ENCODE results near the gene SUMO4.

DNA sequence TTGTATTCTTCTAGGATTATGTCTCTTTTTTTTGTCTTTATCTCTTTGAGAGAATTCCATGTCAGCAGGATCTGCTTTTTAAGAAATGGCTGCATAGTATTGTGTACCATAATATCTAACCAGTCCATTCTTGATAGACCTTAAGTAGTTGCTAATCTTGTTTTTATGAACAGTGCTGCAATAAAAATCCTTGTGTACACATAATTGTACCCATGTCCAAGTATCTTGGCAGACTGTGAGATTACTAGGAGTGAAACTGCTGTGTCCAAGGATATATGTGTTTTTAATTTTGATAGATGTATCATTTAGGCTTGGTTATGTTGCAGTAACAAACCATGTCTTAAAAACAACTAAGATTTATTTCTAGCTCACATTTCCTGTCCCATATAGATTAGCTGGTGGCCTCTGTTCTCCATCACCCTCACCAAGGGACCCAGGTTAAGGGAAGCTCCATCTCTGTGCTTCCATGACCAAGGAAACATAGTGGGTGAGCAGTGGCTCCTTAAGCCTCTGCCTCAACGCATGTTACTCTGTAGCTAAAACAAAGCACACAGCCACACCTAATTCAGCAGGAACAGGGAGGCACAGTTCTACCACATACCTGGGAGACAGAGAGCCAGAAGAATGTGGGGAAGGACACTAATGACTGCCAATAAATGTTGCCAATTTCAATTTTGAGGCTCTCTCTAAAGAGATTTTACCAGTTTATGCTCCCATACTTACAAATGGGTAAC lies 12.1 kb upstream of the SUMO4 start:
- no peak for TF ChIP-seq EZH2 (IDR thresholded peaks at IDR 0.05)
- TF ChIP-seq, protein P1, sequence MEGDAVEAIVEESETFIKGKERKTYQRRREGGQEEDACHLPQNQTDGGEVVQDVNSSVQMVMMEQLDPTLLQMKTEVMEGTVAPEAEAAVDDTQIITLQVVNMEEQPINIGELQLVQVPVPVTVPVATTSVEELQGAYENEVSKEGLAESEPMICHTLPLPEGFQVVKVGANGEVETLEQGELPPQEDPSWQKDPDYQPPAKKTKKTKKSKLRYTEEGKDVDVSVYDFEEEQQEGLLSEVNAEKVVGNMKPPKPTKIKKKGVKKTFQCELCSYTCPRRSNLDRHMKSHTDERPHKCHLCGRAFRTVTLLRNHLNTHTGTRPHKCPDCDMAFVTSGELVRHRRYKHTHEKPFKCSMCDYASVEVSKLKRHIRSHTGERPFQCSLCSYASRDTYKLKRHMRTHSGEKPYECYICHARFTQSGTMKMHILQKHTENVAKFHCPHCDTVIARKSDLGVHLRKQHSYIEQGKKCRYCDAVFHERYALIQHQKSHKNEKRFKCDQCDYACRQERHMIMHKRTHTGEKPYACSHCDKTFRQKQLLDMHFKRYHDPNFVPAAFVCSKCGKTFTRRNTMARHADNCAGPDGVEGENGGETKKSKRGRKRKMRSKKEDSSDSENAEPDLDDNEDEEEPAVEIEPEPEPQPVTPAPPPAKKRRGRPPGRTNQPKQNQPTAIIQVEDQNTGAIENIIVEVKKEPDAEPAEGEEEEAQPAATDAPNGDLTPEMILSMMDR (IDR thresholded peaks at IDR 0.05): no peak

All from neural progenitor cell (in vitro differentiated cells).